ENCODE data around the gene ERFL.

- TF ChIP-seq CTCF (conservative IDR thresholded peaks at IDR 0.05 in 1 of 2, IDR thresholded peaks at IDR 0.05 in 1 of 2; ENCODE audit: extremely low read depth in 1 of 2, insufficient read depth in 1 of 2, low read depth in 1 of 2, low read length in 2 of 2) (peak; percentile 93 to 97), EZH2 (IDR thresholded peaks at IDR 0.05; ENCODE audit: borderline replicate concordance, low read length) (no peak)
These were observed 29.7 kb upstream of the ERFL start for GRCh38 chr19:41957838-41958366.

All from mammary epithelial cell (primary cell).